HepG2 (cell line): ENCODE data around the gene JAG1. TPM values are rescaled to one million over a fixed set of nuclear protein-coding genes. Genes with fewer than 3 reads are reported as not detected.

ENCODE experiments used
- ELF1 ChIP-seq: sonication (generic); formaldehyde crosslinking; IDR thresholded peaks from 2 replicates; pipeline ENCODE4 v1.4.0; 2020; ENCODE audit warnings: missing genetic modification reagents
- FOXA3 ChIP-seq: IDR thresholded peaks from 2 replicates; pipeline ENCODE4 v1.6.1; 2016; ENCODE audit warnings: missing genetic modification reagents, missing compliant biosample characterization
- MED1 ChIP-seq: sonication (generic); formaldehyde crosslinking; IDR thresholded peaks from 2 replicates; pipeline ENCODE4 v1.4.0; 2020; ENCODE audit warnings: missing genetic modification reagents
- NR2F2 ChIP-seq: IDR thresholded peaks from 2 replicates; pipeline ENCODE4 v1.6.1; 2012; ENCODE audit warnings: low read depth, inconsistent platforms, borderline replicate concordance
- ZFP1 ChIP-seq: IDR thresholded peaks from 2 replicates; pipeline ENCODE4 v1.6.1; 2016
- ZNF746 ChIP-seq: sonication (generic); formaldehyde crosslinking; IDR thresholded peaks from 2 replicates; pipeline ENCODE4 v1.8.0; 2022; ENCODE audit warnings: mild to moderate bottlenecking, missing genetic modification reagents
- ZNF772 ChIP-seq: sonication (generic); formaldehyde crosslinking; IDR thresholded peaks from 2 replicates; pipeline ENCODE4 v1.5.0; 2020; ENCODE audit warnings: mild to moderate bottlenecking, missing genetic modification reagents
- polyA plus RNA-seq, 8 experiments: library from polyadenylated mRNA; depleted of rRNA in 3 of 8; stranded (reverse) in 7 of 8; unstranded in 1 of 8; fragments of >200 nt; fragmentation: Illumina TruSeq in 4 of 8; extraction: Trizol in 4 of 8; gene quantifications; 2 replicates each; pipeline versions ENCODE4 v1.2.1 to v1.2.3, GENCODE V29; 2011 to 2016; ENCODE audit warnings: low read depth in 4 of 8, missing spikeins in 1 of 8, mixed read lengths in 1 of 8; ENCODE audit not compliant: insufficient read depth in 1 of 8
- total RNA-seq, 5 experiments: library from RNA; depleted of rRNA; stranded (reverse); fragments of >200 nt; fragmentation: Illumina TruSeq; extraction: Trizol; gene quantifications; 2 replicates each; pipeline ENCODE4 v1.2.3, GENCODE V29; 2016; ENCODE audit warnings: low read depth in 1 of 5
- TF ChIP-seq, protein P1 (sequence below): sonication (generic); formaldehyde crosslinking; IDR thresholded peaks from 2 replicates; pipeline ENCODE4 v1.9.0; 2022; ENCODE audit warnings: missing genetic modification reagents, mild to moderate bottlenecking, borderline replicate concordance
- TF ChIP-seq, protein P2 (sequence below): sonication (generic); formaldehyde crosslinking; IDR thresholded peaks from 2 replicates; pipeline ENCODE4 v1.5.1; 2020; ENCODE audit warnings: mild to moderate bottlenecking, missing genetic modification reagents
- TF ChIP-seq, protein P3 (sequence below): sonication (generic); formaldehyde crosslinking; IDR thresholded peaks from 2 replicates; pipeline ENCODE4 v1.4.0; 2020; ENCODE audit warnings: missing genetic modification reagents
- TF ChIP-seq, protein P4 (sequence below): sonication (generic); formaldehyde crosslinking; IDR thresholded peaks from 2 replicates; pipeline ENCODE4 v1.4.0; 2020; ENCODE audit warnings: missing genetic modification reagents
- TF ChIP-seq, protein P5 (sequence below): sonication (generic); formaldehyde crosslinking; IDR thresholded peaks from 2 replicates; pipeline ENCODE4 v1.9.0; 2021; ENCODE audit warnings: missing genetic modification reagents, borderline replicate concordance

JAG1 gene
- total and polyA plus RNA-seq, 2 of the 13 experiments (the other 11 are each of a cell fraction or from before 2014, with no cell fraction given) = 47.1 to 56.3 TPM

DNA sequence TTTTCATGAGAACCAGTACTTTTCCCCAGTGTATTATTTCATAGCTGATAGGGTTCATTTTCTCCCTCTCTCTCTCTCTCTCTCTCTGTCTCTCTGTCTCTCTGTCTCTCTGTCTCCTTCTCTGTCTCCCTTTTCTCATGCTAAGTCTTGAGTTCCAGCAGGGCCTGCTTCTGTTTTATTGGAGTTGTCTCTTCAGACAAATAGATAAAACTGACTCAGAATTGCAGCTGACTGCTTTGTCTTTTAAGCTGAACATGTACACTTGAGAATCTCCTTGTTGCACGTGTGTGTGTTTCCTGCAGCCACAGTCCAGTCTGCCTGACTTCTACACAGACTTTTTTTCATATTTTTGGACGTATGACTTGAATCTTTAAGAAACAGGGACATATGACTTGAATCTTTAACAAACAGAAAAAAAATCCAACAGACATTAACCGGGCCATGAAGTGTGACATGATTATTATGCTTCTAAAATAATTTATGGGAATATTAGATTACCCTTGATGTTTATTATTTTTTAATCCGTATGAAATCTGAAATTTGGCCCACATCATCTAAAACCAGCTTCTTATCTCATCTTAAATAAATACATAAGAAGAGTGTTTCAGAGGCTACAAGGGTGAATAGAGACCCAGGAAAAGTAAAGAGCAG, 71.5 kb downstream of the JAG1 start (continued):
- TF ChIP-seq, protein P1, sequence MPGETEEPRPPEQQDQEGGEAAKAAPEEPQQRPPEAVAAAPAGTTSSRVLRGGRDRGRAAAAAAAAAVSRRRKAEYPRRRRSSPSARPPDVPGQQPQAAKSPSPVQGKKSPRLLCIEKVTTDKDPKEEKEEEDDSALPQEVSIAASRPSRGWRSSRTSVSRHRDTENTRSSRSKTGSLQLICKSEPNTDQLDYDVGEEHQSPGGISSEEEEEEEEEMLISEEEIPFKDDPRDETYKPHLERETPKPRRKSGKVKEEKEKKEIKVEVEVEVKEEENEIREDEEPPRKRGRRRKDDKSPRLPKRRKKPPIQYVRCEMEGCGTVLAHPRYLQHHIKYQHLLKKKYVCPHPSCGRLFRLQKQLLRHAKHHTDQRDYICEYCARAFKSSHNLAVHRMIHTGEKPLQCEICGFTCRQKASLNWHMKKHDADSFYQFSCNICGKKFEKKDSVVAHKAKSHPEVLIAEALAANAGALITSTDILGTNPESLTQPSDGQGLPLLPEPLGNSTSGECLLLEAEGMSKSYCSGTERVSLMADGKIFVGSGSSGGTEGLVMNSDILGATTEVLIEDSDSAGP (CRISPR knock-in tag) = no peak
- TF ChIP-seq, protein P2, sequence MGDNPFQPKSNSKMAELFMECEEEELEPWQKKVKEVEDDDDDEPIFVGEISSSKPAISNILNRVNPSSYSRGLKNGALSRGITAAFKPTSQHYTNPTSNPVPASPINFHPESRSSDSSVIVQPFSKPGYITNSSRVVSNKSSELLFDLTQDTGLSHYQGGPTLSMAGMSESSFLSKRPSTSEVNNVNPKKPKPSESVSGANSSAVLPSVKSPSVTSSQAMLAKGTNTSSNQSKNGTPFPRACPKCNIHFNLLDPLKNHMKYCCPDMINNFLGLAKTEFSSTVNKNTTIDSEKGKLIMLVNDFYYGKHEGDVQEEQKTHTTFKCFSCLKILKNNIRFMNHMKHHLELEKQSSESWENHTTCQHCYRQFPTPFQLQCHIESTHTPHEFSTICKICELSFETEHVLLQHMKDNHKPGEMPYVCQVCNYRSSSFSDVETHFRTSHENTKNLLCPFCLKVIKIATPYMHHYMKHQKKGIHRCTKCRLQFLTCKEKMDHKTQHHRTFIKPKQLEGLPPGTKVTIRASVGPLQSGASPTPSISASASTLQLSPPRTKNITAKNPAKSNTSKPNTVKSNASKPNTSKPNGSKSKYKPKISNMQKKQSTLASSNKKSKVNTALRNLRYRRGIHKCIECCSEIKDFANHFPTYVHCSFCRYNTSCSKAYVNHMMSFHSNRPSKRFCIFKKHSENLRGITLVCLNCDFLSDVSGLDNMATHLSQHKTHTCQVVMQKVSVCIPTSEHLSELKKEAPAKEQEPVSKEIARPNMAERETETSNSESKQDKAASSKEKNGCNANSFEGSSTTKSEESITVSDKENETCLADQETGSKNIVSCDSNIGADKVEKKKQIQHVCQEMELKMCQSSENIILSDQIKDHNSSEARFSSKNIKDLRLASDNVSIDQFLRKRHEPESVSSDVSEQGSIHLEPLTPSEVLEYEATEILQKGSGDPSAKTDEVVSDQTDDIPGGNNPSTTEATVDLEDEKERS (CRISPR knock-in tag) = no peak
- TF ChIP-seq ELF1 (no peak), NR2F2 (no peak), ZNF746 (no peak), ZNF772 (CRISPR knock-in tag) (no peak), FOXA3 (CRISPR knock-in tag) (no peak), ZFP1 (no peak), MED1 (CRISPR knock-in tag) (no peak)
- TF ChIP-seq, protein P3, sequence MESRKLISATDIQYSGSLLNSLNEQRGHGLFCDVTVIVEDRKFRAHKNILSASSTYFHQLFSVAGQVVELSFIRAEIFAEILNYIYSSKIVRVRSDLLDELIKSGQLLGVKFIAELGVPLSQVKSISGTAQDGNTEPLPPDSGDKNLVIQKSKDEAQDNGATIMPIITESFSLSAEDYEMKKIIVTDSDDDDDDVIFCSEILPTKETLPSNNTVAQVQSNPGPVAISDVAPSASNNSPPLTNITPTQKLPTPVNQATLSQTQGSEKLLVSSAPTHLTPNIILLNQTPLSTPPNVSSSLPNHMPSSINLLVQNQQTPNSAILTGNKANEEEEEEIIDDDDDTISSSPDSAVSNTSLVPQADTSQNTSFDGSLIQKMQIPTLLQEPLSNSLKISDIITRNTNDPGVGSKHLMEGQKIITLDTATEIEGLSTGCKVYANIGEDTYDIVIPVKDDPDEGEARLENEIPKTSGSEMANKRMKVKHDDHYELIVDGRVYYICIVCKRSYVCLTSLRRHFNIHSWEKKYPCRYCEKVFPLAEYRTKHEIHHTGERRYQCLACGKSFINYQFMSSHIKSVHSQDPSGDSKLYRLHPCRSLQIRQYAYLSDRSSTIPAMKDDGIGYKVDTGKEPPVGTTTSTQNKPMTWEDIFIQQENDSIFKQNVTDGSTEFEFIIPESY (CRISPR knock-in tag) = no peak
- TF ChIP-seq, protein P4, sequence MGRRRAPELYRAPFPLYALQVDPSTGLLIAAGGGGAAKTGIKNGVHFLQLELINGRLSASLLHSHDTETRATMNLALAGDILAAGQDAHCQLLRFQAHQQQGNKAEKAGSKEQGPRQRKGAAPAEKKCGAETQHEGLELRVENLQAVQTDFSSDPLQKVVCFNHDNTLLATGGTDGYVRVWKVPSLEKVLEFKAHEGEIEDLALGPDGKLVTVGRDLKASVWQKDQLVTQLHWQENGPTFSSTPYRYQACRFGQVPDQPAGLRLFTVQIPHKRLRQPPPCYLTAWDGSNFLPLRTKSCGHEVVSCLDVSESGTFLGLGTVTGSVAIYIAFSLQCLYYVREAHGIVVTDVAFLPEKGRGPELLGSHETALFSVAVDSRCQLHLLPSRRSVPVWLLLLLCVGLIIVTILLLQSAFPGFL (CRISPR knock-in tag) = no peak
- TF ChIP-seq, protein P5, sequence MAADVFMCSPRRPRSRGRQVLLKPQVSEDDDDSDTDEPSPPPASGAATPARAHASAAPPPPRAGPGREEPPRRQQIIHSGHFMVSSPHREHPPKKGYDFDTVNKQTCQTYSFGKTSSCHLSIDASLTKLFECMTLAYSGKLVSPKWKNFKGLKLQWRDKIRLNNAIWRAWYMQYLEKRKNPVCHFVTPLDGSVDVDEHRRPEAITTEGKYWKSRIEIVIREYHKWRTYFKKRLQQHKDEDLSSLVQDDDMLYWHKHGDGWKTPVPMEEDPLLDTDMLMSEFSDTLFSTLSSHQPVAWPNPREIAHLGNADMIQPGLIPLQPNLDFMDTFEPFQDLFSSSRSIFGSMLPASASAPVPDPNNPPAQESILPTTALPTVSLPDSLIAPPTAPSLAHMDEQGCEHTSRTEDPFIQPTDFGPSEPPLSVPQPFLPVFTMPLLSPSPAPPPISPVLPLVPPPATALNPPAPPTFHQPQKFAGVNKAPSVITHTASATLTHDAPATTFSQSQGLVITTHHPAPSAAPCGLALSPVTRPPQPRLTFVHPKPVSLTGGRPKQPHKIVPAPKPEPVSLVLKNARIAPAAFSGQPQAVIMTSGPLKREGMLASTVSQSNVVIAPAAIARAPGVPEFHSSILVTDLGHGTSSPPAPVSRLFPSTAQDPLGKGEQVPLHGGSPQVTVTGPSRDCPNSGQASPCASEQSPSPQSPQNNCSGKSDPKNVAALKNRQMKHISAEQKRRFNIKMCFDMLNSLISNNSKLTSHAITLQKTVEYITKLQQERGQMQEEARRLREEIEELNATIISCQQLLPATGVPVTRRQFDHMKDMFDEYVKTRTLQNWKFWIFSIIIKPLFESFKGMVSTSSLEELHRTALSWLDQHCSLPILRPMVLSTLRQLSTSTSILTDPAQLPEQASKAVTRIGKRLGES = no peak
- TF ChIP-seq, all 625 proteins: peak for 0
